ENCODE measurements around the gene AHCYL1. TPM values are rescaled to one million over a fixed set of nuclear protein-coding genes. Genes with fewer than 3 reads are reported as not detected.
"Not testable (repeated sequence)": the region's sequence is repeated elsewhere in the genome, so short reads cannot be mapped to it uniquely, and the experiment has no call there.

AHCYL1 gene
- total and polyA plus RNA-seq, 2 donors from 2014 or later = 103 to 125 TPM

GRCh38 chr1:109947582-109948284 lies 36.8 kb upstream of the AHCYL1 start:
- no peak for DNase-seq
- no peaks in the 10 kb centered on the region for H3K27me3 ChIP-seq (ENCODE audit: control insufficient read depth, insufficient read depth, low read length)
- intact Hi-C loops (cut with DNase I) = no loop called here
- H3K27ac ChIP-seq (ENCODE audit: low read depth in 2 of 2, low read length in 2 of 2) = no peak overlapping the region
- no peaks in the 10 kb centered on the region for H3K9me3 ChIP-seq (ENCODE audit: control insufficient read depth in 2 of 3, insufficient read depth in 1 of 3, low read length in 3 of 3)
- TF ChIP-seq CTCF (IDR thresholded peaks at IDR 0.05; ENCODE audit: borderline replicate concordance, extremely low read depth, insufficient read depth) = no peak
- FAIRE-seq = no peak
- peaks cover 0 to 6% (median 0%) of the 10 kb centered on the region in 3 donors for H3K4me1 ChIP-seq (ENCODE audit: control insufficient read depth in 2 of 3, insufficient read depth in 2 of 3, low read depth in 1 of 3, low read length in 3 of 3)
- H3K36me3 ChIP-seq (ENCODE audit: control insufficient read depth in 2 of 3, insufficient read depth in 3 of 3, low read length in 3 of 3) = no peaks in the 10 kb centered on the region
- H3K4me3 ChIP-seq (ENCODE audit: low read length in 3 of 3) = no peak overlapping the region
- no peak overlapping the region for H3K9ac ChIP-seq (ENCODE audit: low read length in 3 of 3)

- Histone ChIP-seq H3K36me3 (ENCODE audit: control insufficient read depth in 2 of 3, insufficient read depth in 3 of 3, low read length in 3 of 3) (no peaks in the 10 kb centered on the region), H3K9me3 (ENCODE audit: control insufficient read depth in 2 of 3, insufficient read depth in 1 of 3, low read length in 3 of 3) (no peaks in the 10 kb centered on the region), H3K27ac (ENCODE audit: low read depth in 2 of 2, low read length in 2 of 2) (no peak overlapping the region), H3K9ac (ENCODE audit: low read length in 3 of 3) (no peak overlapping the region), H3K4me3 (ENCODE audit: low read length in 3 of 3) (no peak overlapping the region), H3K27me3 (ENCODE audit: control insufficient read depth, insufficient read depth, low read length) (no peaks in the 10 kb centered on the region), H3K4me1 (ENCODE audit: control insufficient read depth in 2 of 3, insufficient read depth in 2 of 3, low read depth in 1 of 3, low read length in 3 of 3) (peaks cover 0 to 6% (median 0%) of the 10 kb centered on the region in 3 donors)
- no peak for TF ChIP-seq CTCF (IDR thresholded peaks at IDR 0.05; ENCODE audit: borderline replicate concordance, extremely low read depth, insufficient read depth)
- intact Hi-C loops (cut with DNase I) = no loop called here
- DNase-seq (no peak), FAIRE-seq (no peak)
These were observed 36.3 kb upstream of the AHCYL1 start for GRCh38 chr1:109948285-109948630.

GRCh38 chr1:109950038-109950437 lies 34.5 kb upstream of the AHCYL1 start:
- Histone ChIP-seq H3K4me1 (ENCODE audit: control insufficient read depth in 2 of 3, insufficient read depth in 2 of 3, low read depth in 1 of 3, low read length in 3 of 3) (peaks cover 0 to 6% (median 0%) of the 10 kb centered on the region in 3 donors), H3K27me3 (ENCODE audit: control insufficient read depth, insufficient read depth, low read length) (no peaks in the 10 kb centered on the region), H3K9ac (ENCODE audit: low read length in 3 of 3) (no peak overlapping the region), H3K27ac (ENCODE audit: low read depth in 2 of 2, low read length in 2 of 2) (no peak overlapping the region), H3K9me3 (ENCODE audit: control insufficient read depth in 2 of 3, insufficient read depth in 1 of 3, low read length in 3 of 3) (no peaks in the 10 kb centered on the region), H3K4me3 (ENCODE audit: low read length in 3 of 3) (no peak overlapping the region), H3K36me3 (ENCODE audit: control insufficient read depth in 2 of 3, insufficient read depth in 3 of 3, low read length in 3 of 3) (no peaks in the 10 kb centered on the region)
- DNase-seq (no peak), FAIRE-seq (no peak)
- no peak for TF ChIP-seq CTCF (IDR thresholded peaks at IDR 0.05; ENCODE audit: borderline replicate concordance, extremely low read depth, insufficient read depth)
- intact Hi-C loops (cut with DNase I) = no loop called here

GRCh38 chr1:109950509-109950908 lies 34.1 kb upstream of the AHCYL1 start:
- intact Hi-C loops (cut with DNase I) = no loop called here
- Histone ChIP-seq H3K9me3 (ENCODE audit: control insufficient read depth in 2 of 3, insufficient read depth in 1 of 3, low read length in 3 of 3) (no peaks in the 10 kb centered on the region), H3K9ac (ENCODE audit: low read length in 3 of 3) (no peak overlapping the region), H3K27me3 (ENCODE audit: control insufficient read depth, insufficient read depth, low read length) (no peaks in the 10 kb centered on the region), H3K36me3 (ENCODE audit: control insufficient read depth in 2 of 3, insufficient read depth in 3 of 3, low read length in 3 of 3) (no peaks in the 10 kb centered on the region), H3K4me3 (ENCODE audit: low read length in 3 of 3) (no peak overlapping the region), H3K4me1 (ENCODE audit: control insufficient read depth in 2 of 3, insufficient read depth in 2 of 3, low read depth in 1 of 3, low read length in 3 of 3) (peaks cover 0 to 6% (median 0%) of the 10 kb centered on the region in 3 donors), H3K27ac (ENCODE audit: low read depth in 2 of 2, low read length in 2 of 2) (no peak overlapping the region)
- no peak for TF ChIP-seq CTCF (IDR thresholded peaks at IDR 0.05; ENCODE audit: borderline replicate concordance, extremely low read depth, insufficient read depth)
- DNase-seq (no peak), FAIRE-seq (no peak)

GRCh38 chr1:109951501-109951900 lies 33.1 kb upstream of the AHCYL1 start:
- not testable (repeated sequence) for FAIRE-seq

More at GRCh38 chr1:109951501-109951900, 33.1 kb upstream of the AHCYL1 start:
- H3K4me1 ChIP-seq (ENCODE audit: control insufficient read depth in 2 of 3, insufficient read depth in 2 of 3, low read depth in 1 of 3, low read length in 3 of 3); intact Hi-C loops (cut with DNase I); H3K27ac ChIP-seq (ENCODE audit: low read depth in 2 of 2, low read length in 2 of 2); H3K36me3 ChIP-seq (ENCODE audit: control insufficient read depth in 2 of 3, insufficient read depth in 3 of 3, low read length in 3 of 3); DNase-seq; H3K9ac ChIP-seq (ENCODE audit: low read length in 3 of 3); H3K4me3 ChIP-seq (ENCODE audit: low read length in 3 of 3); H3K27me3 ChIP-seq (ENCODE audit: control insufficient read depth, insufficient read depth, low read length); H3K9me3 ChIP-seq (ENCODE audit: control insufficient read depth in 2 of 3, insufficient read depth in 1 of 3, low read length in 3 of 3): not testable (repeated sequence)

All from kidney (tissue), 14 donors.